Right cardiac atrium (tissue), 5 donors: ENCODE results near the gene CPO. TPM values are rescaled to one million over a fixed set of nuclear protein-coding genes. Genes with fewer than 3 reads are reported as not detected.
A peak's percentile ranks its signal among the peaks of the same experiment; 100 is the strongest.

ENCODE experiments used
- ATAC-seq, 2 donors: fragments of 200-7000 bp; cut with Tn5 transposase; one replicate each; pipeline versions ENCODE4 v1.8.0 to v1.9.1; 2020; ENCODE audit warnings: moderate library complexity in 2 of 2, mild to moderate bottlenecking in 1 of 2
- DNase-seq, 3 donors: peaks; one replicate each; pipeline ENCODE4 v3.0.0-alpha.2; 2020
- H3K27ac ChIP-seq: one replicate; pipeline ENCODE4 v1.5.1; 2013; ENCODE audit warnings: mild to moderate bottlenecking, low read length, control low read depth, moderate library complexity
- H3K27me3 ChIP-seq: one replicate; pipeline ENCODE4 v1.6.1; 2013; ENCODE audit not compliant: control insufficient read depth, insufficient read depth
- H3K4me1 ChIP-seq: one replicate; pipeline ENCODE4 v1.6.1; 2013; ENCODE audit warnings: low read length; ENCODE audit not compliant: control insufficient read depth, insufficient read depth
- H3K4me3 ChIP-seq: one replicate; pipeline ENCODE4 v1.5.1; 2013; ENCODE audit warnings: low read length, control low read depth
- H3K9me3 ChIP-seq: one replicate; pipeline ENCODE4 v1.6.1; 2013; ENCODE audit warnings: low read length; ENCODE audit not compliant: control insufficient read depth
- WGBS: extraction: QIAGEN DNeasy Blood & Tissue Kit; methylation state at CpG from one replicate; pipeline ENCODE4 v1.1.7; 2013; 5-methylcytosine and 5-hydroxymethylcytosine counted together
- intact Hi-C, 4 donors: fragments of 100-400 bp; cut with DNase I; formaldehyde crosslinking; loops; one replicate each; pipeline versions ENCODE4 v1.11.0 to v1.14.0; 2022 to 2023
- polyA plus RNA-seq: library from polyadenylated mRNA; stranded (reverse); fragments of 200-250 nt; gene quantifications from one replicate; pipeline ENCODE4 v1.2.3, GENCODE V29; 2013
- total RNA-seq, 4 donors: library from RNA; stranded (reverse); fragmentation: NEBNext Ultra II Directional; extraction: Animal tissue kit (Norgen Biotek cat#: 25700); gene quantifications; one replicate each; pipeline ENCODE4 v1.2.1, GENCODE V29; 2021
- donor health status: healthy with polysubstance abuse.
- donor health status: DM: no; HTN: yes; CAD: no.
- donor health status: DM: no; HTN: no; CAD: no.
- donor health status: DM: no; HTN: yes; CAD: no; lungs with severe emphysema.
- donor health status: DM: yes; HTN: yes; CAD: no.

Gene CPO
- total and polyA plus RNA-seq, 5 donors: 0.31 to 0.52 (median 0.46) TPM; not detected in 1

DNA sequence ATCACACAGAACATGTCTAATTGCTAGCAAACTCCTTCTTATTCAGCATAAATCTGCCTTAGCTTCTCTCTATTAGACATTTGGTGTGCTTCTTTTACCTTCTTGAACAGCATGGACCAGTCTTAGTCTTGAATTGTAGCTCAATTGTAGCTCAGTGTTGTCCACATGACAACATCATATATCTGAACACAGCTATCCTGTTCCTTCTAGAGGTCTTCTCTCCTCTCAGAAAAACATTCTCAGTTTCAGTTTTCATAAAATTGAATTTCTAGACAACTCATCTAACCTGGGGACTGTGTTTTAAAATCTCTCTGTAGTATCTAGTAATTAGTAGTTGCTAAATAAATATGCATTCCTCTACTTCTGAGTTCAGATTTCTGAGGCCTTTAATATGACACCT is 47.6 kb downstream of the CPO start:
- H3K4me3 ChIP-seq: no peak overlapping the region
- no peak overlapping the region for H3K27ac ChIP-seq
- no peaks in the 10 kb centered on the region for H3K27me3 ChIP-seq
- no peaks in the 10 kb centered on the region for H3K9me3 ChIP-seq
- ATAC-seq (no peak), DNase-seq (no peak)
- intact Hi-C loops: loop anchor here in 3 of 4 donors (5.0 to 10.0 kb wide), 3 partner anchors 178 to 292 kb away; partner anchors contain the start of gene KLF7 (in 3 of the 3)
- H3K4me1 ChIP-seq: peaks cover 4% of the 10 kb centered on the region

DNA sequence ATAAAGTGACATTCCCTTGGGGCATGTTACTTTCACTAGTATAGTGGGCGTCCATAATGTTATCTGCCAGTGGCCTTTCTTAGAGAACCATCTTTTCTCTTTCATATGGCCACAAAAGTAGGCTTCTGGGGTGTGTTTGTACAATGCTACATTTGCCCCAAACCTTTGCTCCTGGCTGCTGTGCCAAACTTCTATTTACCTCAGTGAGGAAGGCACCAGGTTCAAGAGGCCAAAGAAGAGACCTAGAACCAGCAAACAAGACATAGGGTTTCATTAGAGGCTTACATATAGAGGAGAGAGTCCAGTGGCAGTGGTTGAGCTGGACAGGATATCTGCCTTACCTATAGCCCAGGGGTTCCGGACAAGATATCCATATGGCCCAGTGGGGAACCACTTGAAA is 48.5 kb downstream of the CPO start:
- ATAC-seq: no peak
- Histone ChIP-seq H3K9me3 (no peaks in the 10 kb centered on the region), H3K27me3 (no peaks in the 10 kb centered on the region), H3K4me3 (no peak overlapping the region), H3K27ac (no peak overlapping the region), H3K4me1 (no peaks in the 10 kb centered on the region)
- 96% methylated on average over 2 of the region's 2 CpGs for WGBS
- intact Hi-C loops: loop anchor here in 3 of 4 donors (5.0 to 10.0 kb wide), 3 partner anchors 177 to 293 kb away; partner anchors contain the start of gene KLF7 (in 3 of the 3)
- no peak for DNase-seq

DNA sequence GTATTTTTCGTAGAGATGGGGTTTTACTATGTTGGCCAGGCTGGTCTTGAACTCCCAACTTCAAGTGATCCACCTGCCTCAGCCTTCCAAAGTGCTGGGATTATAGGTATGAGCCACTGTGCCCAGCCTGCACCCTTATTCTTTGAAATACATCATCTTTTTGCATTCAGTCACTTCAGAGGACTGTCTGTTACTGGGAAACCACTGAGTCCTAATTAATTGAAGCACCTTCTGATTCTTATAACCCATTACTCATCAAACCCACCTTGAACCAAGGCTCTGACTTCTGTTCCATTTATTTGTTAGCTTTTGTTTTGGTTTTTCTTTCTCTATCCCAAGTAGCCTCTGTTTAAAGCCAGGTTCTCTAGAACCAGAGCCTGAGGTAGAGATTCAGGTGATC is 49.6 kb downstream of the CPO start:
- DNase-seq: no peak
- no peak for ATAC-seq
- no peak overlapping the region for H3K27ac ChIP-seq
- H3K4me3 ChIP-seq: no peak overlapping the region
- no peaks in the 10 kb centered on the region for H3K9me3 ChIP-seq
- H3K27me3 ChIP-seq: no peaks in the 10 kb centered on the region
- intact Hi-C loops: loop anchor here in 3 of 4 donors (5.0 to 10.0 kb wide), 3 partner anchors 176 to 294 kb away; partner anchors contain the start of gene KLF7 (in 3 of the 3)
- 97% methylated on average over 1 of the region's 1 CpG for WGBS
- no peaks in the 10 kb centered on the region for H3K4me1 ChIP-seq

GRCh38 chr2:206989311-206989710 is 50.0 kb downstream of the CPO start:
- no peaks in the 10 kb centered on the region for H3K4me1 ChIP-seq
- H3K27ac ChIP-seq: no peak overlapping the region
- DNase-seq (peak; percentile 28 to 67 (median 47)), ATAC-seq (peak; percentile 76 to 84)
- intact Hi-C loops: loop anchor here in 3 of 4 donors (5.0 to 10.0 kb wide), 3 partner anchors 175 to 295 kb away; partner anchors contain the start of gene KLF7 (in 3 of the 3)
- 39% methylated on average over 6 of the region's 6 CpGs for WGBS
- no peaks in the 10 kb centered on the region for H3K9me3 ChIP-seq
- H3K27me3 ChIP-seq: no peaks in the 10 kb centered on the region
- no peak overlapping the region for H3K4me3 ChIP-seq

GRCh38 chr2:206990360-206990759 is 51.0 kb downstream of the CPO start:
- Histone ChIP-seq H3K4me3 (no peak overlapping the region), H3K4me1 (no peaks in the 10 kb centered on the region), H3K9me3 (no peaks in the 10 kb centered on the region), H3K27ac (no peak overlapping the region), H3K27me3 (no peaks in the 10 kb centered on the region)
- ATAC-seq (no peak), DNase-seq (no peak)
- 47% methylated on average over 4 of the region's 4 CpGs for WGBS
- intact Hi-C loops: no loop called here

- DNase-seq (no peak), ATAC-seq (no peak)
- no peaks in the 10 kb centered on the region for H3K4me1 ChIP-seq
- H3K4me3 ChIP-seq: no peak overlapping the region
- WGBS: 93% methylated on average over 2 of the region's 2 CpGs
- no peaks in the 10 kb centered on the region for H3K27me3 ChIP-seq
- H3K27ac ChIP-seq: no peak overlapping the region
- intact Hi-C loops: no loop called here
- no peaks in the 10 kb centered on the region for H3K9me3 ChIP-seq
Measured at GRCh38 chr2:206991070-206991469, 51.8 kb downstream of the CPO start.

- Histone ChIP-seq H3K9me3 (no peaks in the 10 kb centered on the region), H3K27ac (no peak overlapping the region), H3K4me3 (no peak overlapping the region), H3K4me1 (no peaks in the 10 kb centered on the region), H3K27me3 (no peaks in the 10 kb centered on the region)
- no peak for ATAC-seq
- whole genome bisulfite sequencing: 86% methylated on average over 2 of the region's 2 CpGs
- intact Hi-C loops: no loop called here
- no peak for DNase-seq
Measured at GRCh38 chr2:206993396-206993911, 54.1 kb downstream of the CPO start.

GRCh38 chr2:206993964-206994363 is 54.6 kb downstream of the CPO start:
- Histone ChIP-seq H3K9me3 (no peaks in the 10 kb centered on the region), H3K27ac (no peak overlapping the region), H3K4me1 (no peaks in the 10 kb centered on the region), H3K4me3 (no peak overlapping the region), H3K27me3 (no peaks in the 10 kb centered on the region)
- DNase-seq (no peak), ATAC-seq (no peak)
- 73% methylated on average over 4 of the region's 4 CpGs for WGBS
- intact Hi-C loops: no loop called here

GRCh38 chr2:206996556-206997065 is 57.3 kb downstream of the CPO start:
- H3K9me3 ChIP-seq: no peaks in the 10 kb centered on the region
- DNase-seq (no peak), ATAC-seq (no peak)
- H3K4me3 ChIP-seq: no peak overlapping the region
- intact Hi-C loops: no loop called here
- no peaks in the 10 kb centered on the region for H3K4me1 ChIP-seq
- H3K27me3 ChIP-seq: no peaks in the 10 kb centered on the region
- no peak overlapping the region for H3K27ac ChIP-seq

DNA sequence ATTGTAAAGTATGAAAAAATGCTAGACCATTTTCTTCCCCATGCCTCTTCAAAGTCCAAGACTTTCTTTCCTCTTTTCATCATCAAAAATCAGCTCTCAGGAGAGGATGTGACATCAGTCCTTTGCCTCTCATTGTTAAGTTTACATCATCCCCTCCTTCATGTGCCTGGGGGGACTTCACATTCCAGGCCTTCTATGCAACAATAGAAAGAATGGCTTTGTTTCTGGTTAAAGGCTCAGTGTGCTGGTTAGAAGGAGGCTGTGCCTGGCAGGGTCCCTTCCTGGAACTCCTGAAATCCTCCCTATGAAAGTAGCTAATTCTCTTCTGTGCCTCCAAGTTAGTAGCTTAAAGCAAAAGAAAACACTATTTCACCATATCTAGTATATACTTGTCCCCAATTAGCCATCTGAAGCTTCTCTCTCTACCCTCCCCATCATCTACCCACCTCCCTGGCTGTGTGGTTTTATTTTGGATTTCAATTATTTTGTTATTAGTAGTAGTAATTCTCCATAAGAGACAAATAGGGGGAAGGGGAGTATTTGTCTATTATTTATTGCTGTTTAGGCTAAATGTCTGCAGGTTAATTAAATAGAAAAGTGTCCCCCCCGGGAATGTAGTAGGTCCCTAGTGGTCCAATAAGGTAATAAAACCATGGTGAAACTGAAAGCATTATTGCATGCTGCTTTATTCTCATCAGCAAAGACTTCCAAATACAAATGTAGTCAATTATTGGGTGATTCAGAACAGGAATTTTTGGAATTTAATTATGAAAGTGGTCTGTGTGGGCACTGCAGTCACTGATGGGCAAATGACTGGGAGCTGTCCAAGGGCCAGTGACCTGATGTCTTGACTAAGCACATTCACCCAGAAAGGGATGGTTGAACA is 69.0 kb downstream of the CPO start:
- WGBS: 73% methylated on average over 1 of the region's 1 CpG
- DNase-seq (no peak), ATAC-seq (no peak)
- H3K4me3 ChIP-seq: no peak overlapping the region
- H3K4me1 ChIP-seq: no peaks in the 10 kb centered on the region
- no peaks in the 10 kb centered on the region for H3K27me3 ChIP-seq
- intact Hi-C loops: no loop called here
- no peak overlapping the region for H3K27ac ChIP-seq
- H3K9me3 ChIP-seq: no peaks in the 10 kb centered on the region

DNA sequence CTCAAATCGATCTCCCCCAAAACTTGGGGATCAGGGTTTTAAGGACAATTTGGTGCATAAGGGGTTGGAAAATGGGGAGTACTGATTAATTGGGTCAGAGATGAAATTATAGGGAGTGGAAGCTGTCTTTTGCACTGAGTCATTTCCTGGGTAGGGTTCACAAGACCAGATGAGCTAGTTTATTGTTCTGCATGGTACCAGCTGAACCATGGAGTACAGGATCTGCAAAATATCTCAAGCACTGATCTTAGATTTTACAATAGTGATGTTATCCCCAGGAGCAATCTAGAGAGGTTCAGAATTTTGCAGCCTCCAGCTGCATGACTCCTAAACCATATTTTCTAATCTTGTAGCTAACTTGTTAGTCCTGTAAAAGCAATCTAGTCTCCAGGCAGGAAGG is 73.1 kb downstream of the CPO start:
- 45% methylated on average over 1 of the region's 1 CpG for WGBS
- Histone ChIP-seq H3K4me1 (no peaks in the 10 kb centered on the region), H3K27me3 (no peaks in the 10 kb centered on the region), H3K27ac (no peak overlapping the region), H3K4me3 (no peak overlapping the region), H3K9me3 (no peaks in the 10 kb centered on the region)
- DNase-seq: no peak
- ATAC-seq: no peak
- intact Hi-C loops: no loop called here
